SK-N-SH (cell line): Measurements from ENCODE around the gene PTPN18.

Source experiments
- CHD2 ChIP-seq: fragments of 150-350 bp; IDR thresholded peaks from 2 replicates; pipeline ENCODE4 v1.6.1; 2018; ENCODE audit warnings: low read length; ENCODE audit not compliant: partially characterized antibody
- CTCF ChIP-seq: fragments of 200-600 bp; sonication (generic); IDR thresholded peaks from 2 replicates; pipeline ENCODE4 v1.6.1; 2017; ENCODE audit warnings: antibody characterized with exemption, mild to moderate bottlenecking, moderate library complexity
- EP300 ChIP-seq, 2 experiments: IDR thresholded peaks; 2 replicates each; pipeline versions ENCODE4 v1.4.0 to v1.6.1; 2012; ENCODE audit warnings: borderline replicate concordance in 1 of 2, low read depth in 1 of 2, low read length in 1 of 2
- EZH2phosphoT487 ChIP-seq: fragments of 200-600 bp; sonication (generic); IDR thresholded peaks from 2 replicates; pipeline ENCODE4 v1.6.1; 2017; ENCODE audit warnings: low read depth, mixed run types, mild to moderate bottlenecking, antibody characterized with exemption, moderate library complexity, borderline replicate concordance
- FOSL2 ChIP-seq: IDR thresholded peaks from 2 replicates; pipeline ENCODE4 v1.4.0; 2012; ENCODE audit warnings: low read depth, mild to moderate bottlenecking, moderate library complexity, borderline replicate concordance
- POLR2AphosphoS5 ChIP-seq: IDR thresholded peaks from 2 replicates; pipeline ENCODE4 v1.6.1; 2012; ENCODE audit warnings: low read depth, low read length
- RAD21 ChIP-seq: IDR thresholded peaks from 2 replicates; pipeline ENCODE4 v1.6.1; 2012; ENCODE audit warnings: mild to moderate bottlenecking, low read length
- RCOR1 ChIP-seq: fragments of 150-350 bp; IDR thresholded peaks from 2 replicates; pipeline ENCODE4 v1.6.1; 2017; ENCODE audit warnings: antibody characterized with exemption, low read length
- REST ChIP-seq: IDR thresholded peaks from 2 replicates; pipeline ENCODE4 v1.6.1; 2012; ENCODE audit warnings: mild to moderate bottlenecking, low read depth, low read length, moderate library complexity
- SMC3 ChIP-seq: IDR thresholded peaks from 2 replicates; pipeline ENCODE4 v1.6.1; 2012; ENCODE audit warnings: low read depth, low read length, improper control_type of control experiment
- USF2 ChIP-seq: fragments of 150-350 bp; IDR thresholded peaks from 2 replicates; pipeline ENCODE4 v1.6.1; 2017; ENCODE audit warnings: antibody characterized with exemption, low read length, low read depth, borderline replicate concordance
- YY1 ChIP-seq: IDR thresholded peaks from 2 replicates; pipeline ENCODE4 v1.4.0; 2012; ENCODE audit warnings: low read depth, mild to moderate bottlenecking
- ZBTB33 ChIP-seq: IDR thresholded peaks from 2 replicates; pipeline ENCODE4 v1.4.0; 2012; ENCODE audit warnings: low read depth, borderline replicate concordance

GRCh38 chr2:130336877-130337734 is 18.8 kb upstream of the PTPN18 start:
- TF ChIP-seq USF2 = peak; percentile 66; the same call in 1 of the 2 replicates
- no peak for TF ChIP-seq POLR2AphosphoS5
- TF ChIP-seq CTCF = 0 out of 2 replicates have a peak, but pooled peaks have one; percentile 7
- peak; percentile 61 for TF ChIP-seq FOSL2
- TF ChIP-seq CHD2 = peak; percentile 64
- TF ChIP-seq REST = no peak
- peak in 1 of 2 experiments; percentile 26; a peak in 1 of 4 replicates for TF ChIP-seq EP300 (IDR thresholded peaks at IDR 0.05; ENCODE audit: borderline replicate concordance in 1 of 2, low read depth in 1 of 2, low read length in 1 of 2)
- peak; percentile 35; the same call in 1 of the 2 replicates for TF ChIP-seq RCOR1
- TF ChIP-seq SMC3 = no peak
- no peak for TF ChIP-seq ZBTB33
- no peak for TF ChIP-seq YY1
- TF ChIP-seq RAD21 = no peak
- TF ChIP-seq EZH2phosphoT487 = no peak
